ENCODE results near the gene CEP170.
"Not testable (repeated sequence)": the region's sequence is repeated elsewhere in the genome, so short reads cannot be mapped to it uniquely, and the experiment has no call there.

GRCh38 chr1:243122876-243123409, 132.1 kb downstream of the CEP170 start:
- not testable (repeated sequence) for TF ChIP-seq JUN (IDR thresholded peaks at IDR 0.05); CEBPB (IDR thresholded peaks at IDR 0.05); POLR2A (IDR thresholded peaks at IDR 0.05; ENCODE audit: low read length); HOXA7 (CRISPR knock-in tag; IDR thresholded peaks at IDR 0.05); SMC3 (IDR thresholded peaks at IDR 0.05)
- TF ChIP-seq, protein P1, sequence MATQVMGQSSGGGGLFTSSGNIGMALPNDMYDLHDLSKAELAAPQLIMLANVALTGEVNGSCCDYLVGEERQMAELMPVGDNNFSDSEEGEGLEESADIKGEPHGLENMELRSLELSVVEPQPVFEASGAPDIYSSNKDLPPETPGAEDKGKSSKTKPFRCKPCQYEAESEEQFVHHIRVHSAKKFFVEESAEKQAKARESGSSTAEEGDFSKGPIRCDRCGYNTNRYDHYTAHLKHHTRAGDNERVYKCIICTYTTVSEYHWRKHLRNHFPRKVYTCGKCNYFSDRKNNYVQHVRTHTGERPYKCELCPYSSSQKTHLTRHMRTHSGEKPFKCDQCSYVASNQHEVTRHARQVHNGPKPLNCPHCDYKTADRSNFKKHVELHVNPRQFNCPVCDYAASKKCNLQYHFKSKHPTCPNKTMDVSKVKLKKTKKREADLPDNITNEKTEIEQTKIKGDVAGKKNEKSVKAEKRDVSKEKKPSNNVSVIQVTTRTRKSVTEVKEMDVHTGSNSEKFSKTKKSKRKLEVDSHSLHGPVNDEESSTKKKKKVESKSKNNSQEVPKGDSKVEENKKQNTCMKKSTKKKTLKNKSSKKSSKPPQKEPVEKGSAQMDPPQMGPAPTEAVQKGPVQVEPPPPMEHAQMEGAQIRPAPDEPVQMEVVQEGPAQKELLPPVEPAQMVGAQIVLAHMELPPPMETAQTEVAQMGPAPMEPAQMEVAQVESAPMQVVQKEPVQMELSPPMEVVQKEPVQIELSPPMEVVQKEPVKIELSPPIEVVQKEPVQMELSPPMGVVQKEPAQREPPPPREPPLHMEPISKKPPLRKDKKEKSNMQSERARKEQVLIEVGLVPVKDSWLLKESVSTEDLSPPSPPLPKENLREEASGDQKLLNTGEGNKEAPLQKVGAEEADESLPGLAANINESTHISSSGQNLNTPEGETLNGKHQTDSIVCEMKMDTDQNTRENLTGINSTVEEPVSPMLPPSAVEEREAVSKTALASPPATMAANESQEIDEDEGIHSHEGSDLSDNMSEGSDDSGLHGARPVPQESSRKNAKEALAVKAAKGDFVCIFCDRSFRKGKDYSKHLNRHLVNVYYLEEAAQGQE (IDR thresholded peaks at IDR 0.05), result not testable (repeated sequence)
- TF ChIP-seq, protein P2, sequence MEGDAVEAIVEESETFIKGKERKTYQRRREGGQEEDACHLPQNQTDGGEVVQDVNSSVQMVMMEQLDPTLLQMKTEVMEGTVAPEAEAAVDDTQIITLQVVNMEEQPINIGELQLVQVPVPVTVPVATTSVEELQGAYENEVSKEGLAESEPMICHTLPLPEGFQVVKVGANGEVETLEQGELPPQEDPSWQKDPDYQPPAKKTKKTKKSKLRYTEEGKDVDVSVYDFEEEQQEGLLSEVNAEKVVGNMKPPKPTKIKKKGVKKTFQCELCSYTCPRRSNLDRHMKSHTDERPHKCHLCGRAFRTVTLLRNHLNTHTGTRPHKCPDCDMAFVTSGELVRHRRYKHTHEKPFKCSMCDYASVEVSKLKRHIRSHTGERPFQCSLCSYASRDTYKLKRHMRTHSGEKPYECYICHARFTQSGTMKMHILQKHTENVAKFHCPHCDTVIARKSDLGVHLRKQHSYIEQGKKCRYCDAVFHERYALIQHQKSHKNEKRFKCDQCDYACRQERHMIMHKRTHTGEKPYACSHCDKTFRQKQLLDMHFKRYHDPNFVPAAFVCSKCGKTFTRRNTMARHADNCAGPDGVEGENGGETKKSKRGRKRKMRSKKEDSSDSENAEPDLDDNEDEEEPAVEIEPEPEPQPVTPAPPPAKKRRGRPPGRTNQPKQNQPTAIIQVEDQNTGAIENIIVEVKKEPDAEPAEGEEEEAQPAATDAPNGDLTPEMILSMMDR (IDR thresholded peaks at IDR 0.05), result not testable (repeated sequence)
